AG09309 (cell line): Measurements from ENCODE around the gene WNT3A.
"Not testable (repeated sequence)": the region's sequence is repeated elsewhere in the genome, so short reads cannot be mapped to it uniquely, and the experiment has no call there.

Experiments
- DNase-seq: peaks from one replicate; pipeline ENCODE4 v3.0.0-alpha.2; 2010; ENCODE audit warnings: low read depth
- H3K4me3 ChIP-seq: 2 replicates; pipeline ENCODE4 v1.5.1; 2011; ENCODE audit warnings: mild to moderate bottlenecking, low read depth, low read length, moderate library complexity; ENCODE audit not compliant: control insufficient read depth
- TF ChIP-seq, protein P1 (sequence below): IDR thresholded peaks from 2 replicates; pipeline ENCODE4 v1.5.1; 2011; ENCODE audit warnings: mild to moderate bottlenecking, low read depth, low read length, inconsistent platforms; ENCODE audit not compliant: insufficient read depth, control insufficient read depth; ENCODE audit errors: missing control alignments

WNT3A gene

DNA sequence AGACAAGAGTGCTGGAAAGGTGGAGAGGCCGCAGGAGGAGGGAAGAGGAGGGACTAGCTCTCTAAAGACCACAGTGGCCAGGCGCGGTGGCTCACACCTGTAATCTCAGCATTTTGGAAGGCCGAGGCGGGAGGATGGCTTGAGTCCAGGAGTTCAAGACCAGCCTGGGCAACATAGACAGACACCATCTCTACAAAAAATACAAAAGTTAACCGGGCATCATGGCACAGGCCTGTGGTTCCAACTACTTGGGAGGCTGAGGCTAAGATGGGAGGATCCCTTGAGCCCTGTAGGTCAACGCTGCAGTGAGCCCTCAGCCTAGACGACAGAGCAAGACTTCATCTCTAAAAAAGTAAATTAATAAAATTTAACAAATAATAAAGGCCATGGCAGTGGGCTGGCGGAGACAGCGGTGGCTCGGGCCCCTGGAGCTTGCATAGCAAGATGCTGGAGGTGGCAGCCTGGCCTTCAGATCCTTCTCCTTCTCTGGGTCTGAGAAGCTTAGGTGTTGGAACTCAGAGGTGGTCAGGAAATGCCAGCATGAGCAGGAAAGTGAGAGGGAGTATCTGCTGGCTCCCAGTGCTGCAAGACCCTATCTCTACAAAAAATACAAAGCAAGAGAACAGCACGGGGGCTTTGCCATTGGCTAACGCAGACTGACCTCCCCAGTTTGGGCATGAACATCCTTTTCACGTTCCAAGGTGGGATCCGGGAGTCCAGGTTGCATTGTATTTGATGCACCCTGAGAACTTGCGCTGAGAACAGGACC lies 10.7 kb downstream of the WNT3A start:
- DNase-seq = no peak
- TF ChIP-seq, protein P1, sequence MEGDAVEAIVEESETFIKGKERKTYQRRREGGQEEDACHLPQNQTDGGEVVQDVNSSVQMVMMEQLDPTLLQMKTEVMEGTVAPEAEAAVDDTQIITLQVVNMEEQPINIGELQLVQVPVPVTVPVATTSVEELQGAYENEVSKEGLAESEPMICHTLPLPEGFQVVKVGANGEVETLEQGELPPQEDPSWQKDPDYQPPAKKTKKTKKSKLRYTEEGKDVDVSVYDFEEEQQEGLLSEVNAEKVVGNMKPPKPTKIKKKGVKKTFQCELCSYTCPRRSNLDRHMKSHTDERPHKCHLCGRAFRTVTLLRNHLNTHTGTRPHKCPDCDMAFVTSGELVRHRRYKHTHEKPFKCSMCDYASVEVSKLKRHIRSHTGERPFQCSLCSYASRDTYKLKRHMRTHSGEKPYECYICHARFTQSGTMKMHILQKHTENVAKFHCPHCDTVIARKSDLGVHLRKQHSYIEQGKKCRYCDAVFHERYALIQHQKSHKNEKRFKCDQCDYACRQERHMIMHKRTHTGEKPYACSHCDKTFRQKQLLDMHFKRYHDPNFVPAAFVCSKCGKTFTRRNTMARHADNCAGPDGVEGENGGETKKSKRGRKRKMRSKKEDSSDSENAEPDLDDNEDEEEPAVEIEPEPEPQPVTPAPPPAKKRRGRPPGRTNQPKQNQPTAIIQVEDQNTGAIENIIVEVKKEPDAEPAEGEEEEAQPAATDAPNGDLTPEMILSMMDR = no peak

DNA sequence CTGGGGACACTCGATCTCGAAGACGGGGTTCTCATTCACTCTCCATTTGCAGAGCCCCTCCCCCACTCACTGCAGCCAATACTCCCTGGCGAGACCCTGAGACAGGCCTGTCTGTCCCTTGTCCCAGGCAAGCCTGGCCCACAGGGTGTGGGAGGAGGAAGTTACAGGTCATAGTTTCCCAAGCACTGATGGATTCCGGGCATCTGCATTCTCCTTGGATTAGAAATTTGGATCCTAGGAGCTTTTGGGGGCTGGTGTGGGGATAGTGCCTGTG lies 11.3 kb downstream of the WNT3A start:
- no peak overlapping the region for H3K4me3 ChIP-seq
- no peak for DNase-seq
- TF ChIP-seq, protein P1 = no peak

More for the DNA sequence above, 10.7 kb downstream of the WNT3A start:
- no peak overlapping the region for H3K4me3 ChIP-seq

DNA sequence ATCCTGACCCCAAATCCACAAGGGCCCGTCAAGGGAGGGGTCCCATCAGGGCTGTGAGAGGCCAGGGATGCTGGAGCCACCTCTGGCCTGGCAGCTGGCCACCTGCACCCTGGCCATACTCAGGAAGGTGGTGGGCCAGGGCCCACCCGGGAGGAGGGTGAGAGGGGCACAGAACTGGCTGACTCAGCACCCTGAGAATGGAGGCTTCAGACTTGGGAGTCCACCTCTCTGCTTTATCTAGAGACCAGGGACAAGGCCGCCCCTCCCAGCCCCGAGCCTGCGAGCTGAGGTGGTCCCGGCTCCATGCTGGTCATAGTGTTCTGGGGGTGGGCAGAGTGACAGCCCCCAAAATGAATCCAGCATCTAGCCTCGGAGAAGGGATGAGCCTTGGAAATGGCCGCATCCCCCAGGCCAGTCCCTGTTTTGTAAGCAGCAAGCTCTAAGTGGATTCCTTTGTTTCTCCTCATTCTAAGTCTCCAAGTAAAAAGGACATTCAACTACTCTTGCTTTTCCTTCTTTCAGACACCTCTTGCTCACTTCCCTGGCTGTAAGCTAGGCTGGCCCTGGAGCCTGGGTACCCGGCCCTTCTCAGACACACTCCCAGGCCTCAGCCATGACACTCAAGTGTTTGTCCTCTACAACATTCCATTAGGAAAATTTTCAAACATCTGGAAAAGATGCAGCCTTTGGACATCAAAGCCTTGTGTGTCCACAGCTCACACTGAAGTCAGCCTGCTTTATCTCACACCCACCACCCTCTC lies 12.3 kb downstream of the WNT3A start:
- no peak overlapping the region for H3K4me3 ChIP-seq
- DNase-seq = no peak
- TF ChIP-seq, protein P1 = no peak

GRCh38 chr1:228019722-228020083 lies 12.9 kb downstream of the WNT3A start:
- not testable (repeated sequence) for DNase-seq, H3K4me3 ChIP-seq

GRCh38 chr1:228020686-228021354 lies 14.0 kb downstream of the WNT3A start:
- TF ChIP-seq, protein P1 = no peak
- H3K4me3 ChIP-seq = no peak overlapping the region
- DNase-seq = no peak

- no peak overlapping the region for H3K4me3 ChIP-seq
- TF ChIP-seq, protein P1 = no peak
- DNase-seq = no peak
These were observed 14.7 kb downstream of the WNT3A start for GRCh38 chr1:228021355-228022030.
